GM18526 (cell line): ENCODE measurements around the gene BRIX1.

Experiments
- POLR2A ChIP-seq: IDR thresholded peaks from 3 replicates; pipeline ENCODE4 v1.6.1; 2011; ENCODE audit not compliant: insufficient read length; ENCODE audit errors: extremely low read depth

BRIX1 gene

GRCh38 chr5:34900652-34901051 is 14.9 kb upstream of the BRIX1 start:
- no peak for TF ChIP-seq POLR2A

- TF ChIP-seq POLR2A, result no peak
Measured at GRCh38 chr5:34903260-34903659, 12.3 kb upstream of the BRIX1 start.

- no peak for TF ChIP-seq POLR2A
Measured at GRCh38 chr5:34905564-34905963, 9.9 kb upstream of the BRIX1 start.

- no peak for TF ChIP-seq POLR2A
Measured at GRCh38 chr5:34913072-34913471, 2.4 kb upstream of the BRIX1 start.

- TF ChIP-seq POLR2A, result no peak
Measured at GRCh38 chr5:34914671-34915138, 806 bp upstream of the BRIX1 start.

- TF ChIP-seq POLR2A, result no peak
Measured at GRCh38 chr5:34915856-34916192, 313 bp downstream of the BRIX1 start.

GRCh38 chr5:34916518-34916917 is 1.0 kb downstream of the BRIX1 start:
- TF ChIP-seq POLR2A, result no peak

GRCh38 chr5:34918025-34918424 is 2.5 kb downstream of the BRIX1 start:
- TF ChIP-seq POLR2A, result no peak

GRCh38 chr5:34919077-34919476 is 3.6 kb downstream of the BRIX1 start:
- no peak for TF ChIP-seq POLR2A

- no peak for TF ChIP-seq POLR2A
Measured at GRCh38 chr5:34923694-34924461, 8.4 kb downstream of the BRIX1 start.

- TF ChIP-seq POLR2A, result no peak
Measured at GRCh38 chr5:34924462-34924765, 8.9 kb downstream of the BRIX1 start.

GRCh38 chr5:34926318-34926888 is 10.9 kb downstream of the BRIX1 start:
- TF ChIP-seq POLR2A, result no peak

- no peak for TF ChIP-seq POLR2A
Measured at GRCh38 chr5:34927785-34928184, 12.3 kb downstream of the BRIX1 start.

- TF ChIP-seq POLR2A, result no peak
Measured at GRCh38 chr5:34928267-34928666, 12.8 kb downstream of the BRIX1 start.

- peak; percentile 39 for TF ChIP-seq POLR2A
Measured at GRCh38 chr5:34929134-34929719, 13.7 kb downstream of the BRIX1 start, which contains the start of gene DNAJC21. Gene DNAJC21, plus strand, starts transcription at chr5:34929559. Its CDS starts 261 bp downstream, at chr5:34929820.

GRCh38 chr5:34929720-34930461 is 14.4 kb downstream of the BRIX1 start:
- peak; percentile 51 for TF ChIP-seq POLR2A

- TF ChIP-seq POLR2A, result no peak
Measured at GRCh38 chr5:34930462-34930844, 14.9 kb downstream of the BRIX1 start.

GRCh38 chr5:34930870-34931269 is 15.4 kb downstream of the BRIX1 start:
- no peak for TF ChIP-seq POLR2A
